Right kidney (tissue), 1 donor: Measurements from ENCODE around the gene VAPA.

Experiments used
- DNase-seq: peaks from one replicate; pipeline ENCODE4 v3.0.0-alpha.2; 2016

VAPA gene

GRCh38 chr18:10003281-10003680 lies 89.5 kb downstream of the VAPA start:
- DNase-seq: no peak

DNA sequence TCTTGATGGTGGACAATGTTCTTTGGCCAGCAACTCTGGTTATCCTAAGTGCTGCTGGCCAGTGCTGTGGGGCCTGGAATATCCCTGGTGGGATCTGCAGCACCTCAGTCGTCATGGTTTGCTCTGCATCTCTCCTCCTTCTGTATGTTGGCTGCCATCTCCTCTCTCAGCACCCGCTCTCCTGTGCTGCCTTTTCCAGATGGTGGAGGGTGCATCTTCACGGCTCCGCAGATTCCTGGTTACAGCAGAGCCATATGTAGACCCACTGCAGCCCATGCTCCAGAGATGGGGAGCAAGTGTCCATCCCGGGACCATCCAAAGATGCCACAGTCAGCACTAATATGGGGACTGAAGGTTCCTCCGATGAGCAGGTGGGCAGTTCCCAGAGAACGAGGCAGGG lies 90.0 kb downstream of the VAPA start:
- no peak for DNase-seq

GRCh38 chr18:10006311-10006893 lies 92.6 kb downstream of the VAPA start:
- no peak for DNase-seq

- no peak for DNase-seq
Measured at GRCh38 chr18:10008006-10008647, 94.3 kb downstream of the VAPA start.
